ENCODE measurements around the gene RPL10. TPM values are rescaled to one million over a fixed set of nuclear protein-coding genes. Genes with fewer than 3 reads are reported as not detected.
A peak's percentile ranks its signal among the peaks of the same experiment; 100 is the strongest.

The RPL10 gene
- total RNA-seq, 4 donors from 2014 or later: 1,199 to 6,548 (median 3,258) TPM

DNA sequence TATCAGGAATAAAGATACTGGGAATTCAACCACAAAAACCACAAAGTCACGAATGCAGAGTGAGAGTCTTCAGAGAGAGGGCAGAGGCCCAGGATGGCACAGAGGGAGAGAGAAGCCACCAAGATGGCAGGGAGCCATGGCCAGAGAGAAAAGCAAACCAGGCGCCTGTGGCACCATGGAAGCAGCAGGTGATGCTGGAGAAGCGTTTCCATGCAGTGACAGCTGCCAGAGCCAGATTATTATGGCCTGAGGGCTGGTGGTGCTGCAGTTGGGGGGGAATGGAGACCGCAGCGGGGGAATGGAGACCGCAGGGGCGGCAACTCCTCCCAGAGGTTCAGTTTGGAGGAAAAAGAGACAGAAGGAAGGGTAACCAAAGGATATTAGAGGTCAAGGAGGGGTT is 19.0 kb downstream of the RPL10 start:
- intact Hi-C loops (cut with DNase I): no loop called here
- H3K4me3 ChIP-seq (replicated peaks in 1 of 3): no peak overlapping the region
- 94 to 95% methylated on average over 7 of the region's 7 CpGs for WGBS, 2 donors
- no peak for DNase-seq
- no peak overlapping the region for H3K27ac ChIP-seq
- no peaks in the 10 kb centered on the region for H3K36me3 ChIP-seq
- H3K9me3 ChIP-seq: no peaks in the 10 kb centered on the region
- no peaks in the 10 kb centered on the region for H3K27me3 ChIP-seq
- TF ChIP-seq POLR2A (IDR thresholded peaks at IDR 0.05): no peak
- H3K4me1 ChIP-seq: peaks cover 0 to 22% of the 10 kb centered on the region in 2 donors

DNA sequence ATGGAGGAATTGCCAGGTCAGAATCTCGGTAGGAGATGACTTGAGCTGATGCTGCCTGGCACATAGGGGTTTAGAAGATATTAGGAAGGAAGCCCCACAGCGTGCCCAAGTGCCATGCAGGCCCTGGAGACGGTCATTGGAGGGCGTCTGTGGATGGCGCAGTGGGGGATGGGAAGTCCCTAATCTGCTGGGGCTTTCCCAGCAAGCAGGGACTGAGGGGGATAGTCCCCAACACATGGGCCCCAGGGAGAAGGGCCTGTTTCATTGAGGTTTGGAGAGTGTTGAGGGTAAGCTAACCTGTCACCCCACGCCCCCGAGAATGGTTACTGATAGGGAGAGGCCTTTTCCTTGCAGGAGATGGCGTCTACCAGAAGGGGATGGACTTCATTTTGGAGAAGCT is 21.0 kb downstream of the RPL10 start:
- Histone ChIP-seq H3K9me3 (no peaks in the 10 kb centered on the region), H3K27me3 (no peaks in the 10 kb centered on the region), H3K36me3 (no peaks in the 10 kb centered on the region), H3K4me1 (peaks cover 0 to 16% of the 10 kb centered on the region in 2 donors), H3K27ac (peak overlapping the region; percentile 33 to 47 (median 42)), H3K4me3 (replicated peaks in 1 of 3) (no peak overlapping the region)
- TF ChIP-seq, protein P1, sequence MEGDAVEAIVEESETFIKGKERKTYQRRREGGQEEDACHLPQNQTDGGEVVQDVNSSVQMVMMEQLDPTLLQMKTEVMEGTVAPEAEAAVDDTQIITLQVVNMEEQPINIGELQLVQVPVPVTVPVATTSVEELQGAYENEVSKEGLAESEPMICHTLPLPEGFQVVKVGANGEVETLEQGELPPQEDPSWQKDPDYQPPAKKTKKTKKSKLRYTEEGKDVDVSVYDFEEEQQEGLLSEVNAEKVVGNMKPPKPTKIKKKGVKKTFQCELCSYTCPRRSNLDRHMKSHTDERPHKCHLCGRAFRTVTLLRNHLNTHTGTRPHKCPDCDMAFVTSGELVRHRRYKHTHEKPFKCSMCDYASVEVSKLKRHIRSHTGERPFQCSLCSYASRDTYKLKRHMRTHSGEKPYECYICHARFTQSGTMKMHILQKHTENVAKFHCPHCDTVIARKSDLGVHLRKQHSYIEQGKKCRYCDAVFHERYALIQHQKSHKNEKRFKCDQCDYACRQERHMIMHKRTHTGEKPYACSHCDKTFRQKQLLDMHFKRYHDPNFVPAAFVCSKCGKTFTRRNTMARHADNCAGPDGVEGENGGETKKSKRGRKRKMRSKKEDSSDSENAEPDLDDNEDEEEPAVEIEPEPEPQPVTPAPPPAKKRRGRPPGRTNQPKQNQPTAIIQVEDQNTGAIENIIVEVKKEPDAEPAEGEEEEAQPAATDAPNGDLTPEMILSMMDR (IDR thresholded peaks at IDR 0.05): no peak
- no peak for TF ChIP-seq POLR2A (IDR thresholded peaks at IDR 0.05)
- intact Hi-C loops (cut with DNase I): no loop called here
- no peak for DNase-seq
- 88 to 89% methylated on average over 5 to 6 of the region's 8 CpGs for WGBS, 2 donors

DNA sequence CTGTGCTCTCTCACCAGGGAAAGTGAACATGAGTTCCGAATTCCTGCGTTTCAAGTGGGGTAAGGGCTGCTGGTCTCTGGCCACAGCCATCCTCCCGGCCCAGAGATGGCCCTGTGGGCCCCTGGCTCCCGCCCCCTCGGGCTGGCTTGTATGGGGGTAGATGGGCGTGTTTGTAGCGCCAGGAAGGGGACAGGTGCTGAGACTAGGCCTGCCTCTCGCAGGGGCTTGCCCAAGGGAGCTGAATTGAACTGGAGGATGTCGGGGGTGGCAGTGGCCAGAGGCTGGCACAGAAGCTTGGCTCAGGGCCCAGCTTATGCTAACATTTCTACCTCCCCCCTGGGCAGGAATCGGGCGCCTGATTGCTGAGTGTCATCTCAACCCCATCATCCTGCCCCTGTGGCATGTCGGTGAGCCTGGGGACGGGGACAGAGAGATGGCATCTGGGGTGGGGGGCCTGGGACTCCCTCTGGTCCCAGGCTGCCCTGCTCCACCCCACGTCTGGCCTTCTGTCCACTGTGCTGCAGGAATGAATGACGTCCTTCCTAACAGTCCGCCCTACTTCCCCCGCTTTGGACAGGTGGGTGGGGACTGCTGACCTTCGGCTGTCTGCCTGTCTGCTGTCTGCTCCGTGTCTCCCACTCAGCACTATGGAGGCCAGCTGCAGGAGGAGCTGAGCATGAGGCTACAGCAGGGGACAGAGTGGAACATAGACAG is 21.7 kb downstream of the RPL10 start:
- intact Hi-C loops (cut with DNase I): no loop called here
- Histone ChIP-seq H3K9me3 (no peaks in the 10 kb centered on the region), H3K4me1 (peaks cover 0 to 16% of the 10 kb centered on the region in 2 donors), H3K27ac (peak overlapping the region; percentile 33 to 47 (median 42)), H3K36me3 (no peaks in the 10 kb centered on the region), H3K4me3 (replicated peaks in 1 of 3) (no peak overlapping the region), H3K27me3 (no peaks in the 10 kb centered on the region)
- peak; percentile 64 to 66 for DNase-seq
- 51% methylated on average over 7 of the region's 19 CpGs; no CpG with 5 or more reads in 1 of the 2 donors for WGBS, 2 donors
- TF ChIP-seq POLR2A (IDR thresholded peaks at IDR 0.05): no peak
- TF ChIP-seq, protein P1 (IDR thresholded peaks at IDR 0.05): no peak

DNA sequence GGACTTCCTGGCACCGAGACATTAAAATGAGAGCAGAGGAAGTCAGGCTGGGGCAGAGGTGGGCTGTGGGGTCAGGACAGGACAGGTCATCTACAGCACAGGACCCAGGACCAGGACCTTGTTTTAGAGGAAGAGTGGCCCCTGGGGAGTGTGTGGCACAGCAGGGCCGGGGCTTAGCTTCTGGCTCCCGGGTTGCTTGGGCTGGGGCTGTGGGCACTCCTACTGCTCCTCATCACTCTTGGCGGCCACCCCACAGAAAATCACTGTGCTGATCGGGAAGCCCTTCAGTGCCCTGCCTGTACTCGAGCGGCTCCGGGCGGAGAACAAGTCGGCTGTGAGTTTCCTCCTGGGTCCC is 22.2 kb downstream of the RPL10 start:
- no peak for DNase-seq
- WGBS, 2 donors: no CpG with 5 or more reads among the region's 10 CpGs
- H3K4me3 ChIP-seq (replicated peaks in 1 of 3): no peak overlapping the region
- H3K27ac ChIP-seq: peak overlapping the region; percentile 33 to 47 (median 42)
- H3K4me1 ChIP-seq: peaks cover 0 to 16% of the 10 kb centered on the region in 2 donors
- H3K27me3 ChIP-seq: no peaks in the 10 kb centered on the region
- H3K9me3 ChIP-seq: no peaks in the 10 kb centered on the region
- intact Hi-C loops (cut with DNase I): no loop called here
- H3K36me3 ChIP-seq: no peaks in the 10 kb centered on the region
- TF ChIP-seq, protein P1 (IDR thresholded peaks at IDR 0.05): no peak
- no peak for TF ChIP-seq POLR2A (IDR thresholded peaks at IDR 0.05)

DNA sequence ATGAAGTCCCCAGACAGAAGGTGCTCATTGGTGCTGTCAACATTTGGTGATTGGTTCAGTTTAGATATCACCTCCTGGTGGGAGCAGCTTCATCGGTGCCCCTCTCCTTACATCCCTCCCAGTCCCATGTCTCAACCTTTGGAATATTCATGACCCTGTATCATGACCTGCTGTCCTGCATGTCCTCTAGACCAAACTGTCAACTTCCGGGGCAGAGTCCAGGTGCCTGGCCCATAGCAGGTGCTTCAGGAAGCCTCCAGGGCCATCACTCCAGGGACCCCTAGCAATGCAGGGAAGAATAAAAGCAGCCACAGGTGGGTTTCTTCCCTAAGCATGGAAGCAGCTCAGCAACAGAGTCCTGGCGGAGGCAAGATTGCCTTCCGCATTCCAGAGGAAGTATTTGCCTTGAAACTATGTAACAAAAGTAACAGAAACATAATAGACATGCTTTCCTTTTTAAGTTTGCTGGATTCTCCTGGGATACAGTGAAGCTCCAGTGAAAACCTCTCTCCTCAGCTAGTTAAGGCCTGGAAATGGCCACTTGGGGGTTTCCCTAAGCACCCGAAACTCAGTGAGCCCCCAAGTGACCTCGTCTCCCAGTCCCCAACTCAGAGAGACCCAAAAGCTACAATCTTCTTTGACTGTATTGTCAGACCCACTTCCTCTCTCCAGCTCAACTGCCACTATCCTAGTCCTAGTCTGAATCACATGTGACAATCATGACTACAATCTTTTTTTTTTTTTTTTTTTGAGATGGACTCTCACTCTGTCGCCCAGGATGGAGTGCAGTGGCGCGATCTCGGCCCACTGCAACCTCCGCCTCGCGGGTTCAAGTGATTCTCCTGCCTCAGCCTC is 29.0 kb downstream of the RPL10 start:
- WGBS, 2 donors: 87 to 91% methylated on average over 10 to 13 of the region's 13 CpGs
- no peak overlapping the region for H3K4me3 ChIP-seq (replicated peaks in 1 of 3)
- intact Hi-C loops (cut with DNase I): no loop called here

More for the DNA sequence above, 29.0 kb downstream of the RPL10 start:
- Histone ChIP-seq H3K4me1 (peaks cover 3% of the 10 kb centered on the region in 2 donors), H3K27ac (no peak overlapping the region), H3K9me3 (no peaks in the 10 kb centered on the region), H3K27me3 (no peaks in the 10 kb centered on the region), H3K36me3 (no peaks in the 10 kb centered on the region)
- DNase-seq: no peak
- no peak for TF ChIP-seq POLR2A (IDR thresholded peaks at IDR 0.05)
- TF ChIP-seq, protein P1 (IDR thresholded peaks at IDR 0.05): no peak

Measured in thyroid gland (tissue), 4 donors.